GM23338 (cell line): Measurements from ENCODE around the gene REL. TPM values are rescaled to one million over a fixed set of nuclear protein-coding genes. Genes with fewer than 3 reads are reported as not detected.

Experiments
- ATAC-seq: fragments of 200-7000 bp; cut with Tn5 transposase; 3 replicates; pipeline ENCODE4 v1.9.1; 2020
- DNase-seq: peaks from one replicate; pipeline ENCODE4 v3.0.0-alpha.2; 2015; ENCODE audit warnings: low spot score
- H2AFZ ChIP-seq: fragments of 200-600 bp; sonication (generic); 2 replicates; pipeline ENCODE4 v1.8.0; 2016; ENCODE audit warnings: antibody characterized with exemption, mild to moderate bottlenecking, moderate library complexity
- H3F3A ChIP-seq: fragments of 200-600 bp; sonication (generic); replicated peaks from 2 replicates; pipeline ENCODE4 v1.8.0; 2017; ENCODE audit warnings: antibody characterized with exemption, mixed run types, low read depth
- H3K27ac ChIP-seq: fragments of 200-600 bp; sonication (generic); 2 replicates; pipeline ENCODE4 v1.6.1; 2016; ENCODE audit warnings: low read depth
- H3K27me3 ChIP-seq: fragments of 200-600 bp; sonication (generic); 2 replicates; pipeline ENCODE4 v1.8.0; 2016; ENCODE audit warnings: mild to moderate bottlenecking, mixed run types, moderate library complexity; ENCODE audit not compliant: insufficient read depth
- H3K36me3 ChIP-seq: fragments of 200-600 bp; sonication (generic); 2 replicates; pipeline ENCODE4 v1.8.0; 2016; ENCODE audit warnings: mild to moderate bottlenecking; ENCODE audit not compliant: insufficient read depth
- H3K4me1 ChIP-seq: fragments of 200-600 bp; sonication (generic); 2 replicates; pipeline ENCODE4 v1.8.0; 2016; ENCODE audit warnings: mild to moderate bottlenecking, moderate library complexity; ENCODE audit not compliant: insufficient read depth
- H3K4me2 ChIP-seq: fragments of 200-600 bp; sonication (generic); 2 replicates; pipeline ENCODE4 v1.7.1; 2017; ENCODE audit warnings: mixed run types
- H3K4me3 ChIP-seq: fragments of 200-600 bp; sonication (generic); 2 replicates; pipeline ENCODE4 v1.6.1; 2016; ENCODE audit warnings: mixed run types
- H3K79me2 ChIP-seq: fragments of 200-600 bp; sonication (generic); replicated peaks from 2 replicates; pipeline ENCODE4 v1.8.0; 2017; ENCODE audit warnings: mild to moderate bottlenecking; ENCODE audit not compliant: insufficient read depth
- H3K9me2 ChIP-seq: fragments of 200-600 bp; sonication (generic); 2 replicates; pipeline ENCODE4 v1.8.0; 2017; ENCODE audit not compliant: insufficient read depth
- H4K20me1 ChIP-seq: fragments of 200-600 bp; sonication (generic); replicated peaks from 2 replicates; pipeline ENCODE4 v1.8.0; 2017; ENCODE audit warnings: mild to moderate bottlenecking; ENCODE audit not compliant: insufficient read depth
- H3K27ac Mint-ChIP-seq: 2 replicates; pipeline ENCODE4 v1.8.0; 2020; ENCODE audit warnings: inconsistent platforms, mild to moderate bottlenecking, moderate library complexity, mixed read lengths
- H3K27me3 Mint-ChIP-seq: 3 replicates; pipeline ENCODE4 v1.8.0; 2022; ENCODE audit warnings: low read depth, mild to moderate bottlenecking, moderate library complexity, mixed read lengths, inconsistent platforms; ENCODE audit not compliant: insufficient read depth, poor library complexity
- H3K36me3 Mint-ChIP-seq: 3 replicates; pipeline ENCODE4 v1.8.0; 2021; ENCODE audit warnings: low read depth, mild to moderate bottlenecking, inconsistent platforms, moderate library complexity, mixed read lengths
- H3K4me1 Mint-ChIP-seq: 3 replicates; pipeline ENCODE4 v1.8.0; 2020; ENCODE audit warnings: mild to moderate bottlenecking, inconsistent platforms, mixed read lengths
- H3K4me3 Mint-ChIP-seq: 3 replicates; pipeline ENCODE4 v1.8.0; 2021; ENCODE audit warnings: moderate library complexity, mild to moderate bottlenecking, inconsistent platforms, mixed read lengths
- H3K9me3 Mint-ChIP-seq: 3 replicates; pipeline ENCODE4 v1.8.0; 2020; ENCODE audit warnings: moderate library complexity, mild to moderate bottlenecking, inconsistent platforms, mixed read lengths
- CREB1 ChIP-seq: fragments of 250-450 bp; sonication (Bioruptor Pico); IDR thresholded peaks from 2 replicates; pipeline ENCODE4 v1.5.0; 2020; ENCODE audit warnings: low read depth, mild to moderate bottlenecking, moderate library complexity
- ETS1 ChIP-seq: IDR thresholded peaks from 2 replicates; pipeline ENCODE4 v1.6.1; 2016; ENCODE audit warnings: antibody characterized with exemption
- EZH2 ChIP-seq: fragments of 200-600 bp; sonication (generic); IDR thresholded peaks from one replicate; pipeline ENCODE4 v1.8.0; 2017; ENCODE audit warnings: antibody characterized with exemption, mild to moderate bottlenecking, low read depth; ENCODE audit not compliant: unreplicated experiment
- NANOG ChIP-seq: IDR thresholded peaks from 2 replicates; pipeline ENCODE4 v1.6.1; 2016; ENCODE audit warnings: antibody characterized with exemption, borderline replicate concordance
- ZNF331 ChIP-seq: fragments of 250-450 bp; sonication (Bioruptor Pico); IDR thresholded peaks from 2 replicates; pipeline ENCODE4 v1.5.0; 2020; ENCODE audit warnings: low read depth, mild to moderate bottlenecking, moderate library complexity
- ZNF462 ChIP-seq: fragments of 250-450 bp; sonication (Bioruptor Pico); IDR thresholded peaks from 2 replicates; pipeline ENCODE4 v1.5.0; 2020; ENCODE audit warnings: mild to moderate bottlenecking, moderate library complexity
- polyA plus RNA-seq: library from polyadenylated mRNA; unstranded; fragments of >200 nt; fragmentation: Nextera tagmentation; extraction: Ambion mirVana; gene quantifications from 2 replicates; pipeline ENCODE4 v1.2.1, GENCODE V29; 2016
- total RNA-seq: library from RNA; depleted of rRNA; stranded (reverse); fragments of >200 nt; shearing (Covaris generic); gene quantifications from 2 replicates; pipeline ENCODE4 v1.2.3, GENCODE V29; 2014

Gene REL
- total and polyA plus RNA-seq, 2 experiments from 2014 or later, result 4.1 to 8.0 TPM

DNA sequence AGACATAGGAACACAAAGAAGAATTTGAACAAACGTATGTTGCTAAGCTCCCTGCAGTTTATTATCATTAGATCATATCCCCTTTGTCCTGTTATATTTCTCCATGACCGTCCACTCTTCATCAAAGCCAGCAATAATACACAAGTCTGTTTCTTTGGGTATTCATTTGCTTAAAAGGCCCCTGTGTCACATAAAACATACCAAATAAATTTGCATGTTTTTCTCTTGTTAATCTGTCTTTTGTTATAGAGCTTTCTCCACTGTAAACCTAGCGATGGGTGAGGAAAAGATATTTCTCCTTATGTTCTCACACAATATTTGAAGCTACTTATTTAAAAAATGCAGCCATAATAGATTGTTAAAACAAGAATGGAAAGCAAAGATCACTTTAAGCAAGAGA lies 42.9 kb upstream of the REL start:
- Histone ChIP-seq H3K4me3 (no peak overlapping the region), H3K4me2 (no peak overlapping the region), H3F3A (no peaks in the 10 kb centered on the region), H2AFZ (no peak overlapping the region), H3K27ac (no peak overlapping the region), H3K79me2 (no peaks in the 10 kb centered on the region), H3K9me2 (no peaks in the 10 kb centered on the region), H4K20me1 (no peaks in the 10 kb centered on the region; the same call in 1 of the 2 replicates), H3K36me3 (no peaks in the 10 kb centered on the region), H3K27me3 (peaks cover 70% of the 10 kb centered on the region), H3K4me1 (0 out of 2 replicates have a peak, but pooled peaks cover 9% of the 10 kb centered on the region)
- H3K4me1 Mint-ChIP-seq, result peaks cover 9% of the 10 kb centered on the region
- H3K9me3 Mint-ChIP-seq, result no peaks in the 10 kb centered on the region
- H3K27ac Mint-ChIP-seq, result no peak overlapping the region
- H3K27me3 Mint-ChIP-seq, result peaks cover 33% of the 10 kb centered on the region
- no peak for DNase-seq
- no peaks in the 10 kb centered on the region for H3K36me3 Mint-ChIP-seq
- TF ChIP-seq ZNF462 (no peak), NANOG (no peak), ETS1 (no peak)
- no peak for ATAC-seq
- no peak overlapping the region for H3K4me3 Mint-ChIP-seq

DNA sequence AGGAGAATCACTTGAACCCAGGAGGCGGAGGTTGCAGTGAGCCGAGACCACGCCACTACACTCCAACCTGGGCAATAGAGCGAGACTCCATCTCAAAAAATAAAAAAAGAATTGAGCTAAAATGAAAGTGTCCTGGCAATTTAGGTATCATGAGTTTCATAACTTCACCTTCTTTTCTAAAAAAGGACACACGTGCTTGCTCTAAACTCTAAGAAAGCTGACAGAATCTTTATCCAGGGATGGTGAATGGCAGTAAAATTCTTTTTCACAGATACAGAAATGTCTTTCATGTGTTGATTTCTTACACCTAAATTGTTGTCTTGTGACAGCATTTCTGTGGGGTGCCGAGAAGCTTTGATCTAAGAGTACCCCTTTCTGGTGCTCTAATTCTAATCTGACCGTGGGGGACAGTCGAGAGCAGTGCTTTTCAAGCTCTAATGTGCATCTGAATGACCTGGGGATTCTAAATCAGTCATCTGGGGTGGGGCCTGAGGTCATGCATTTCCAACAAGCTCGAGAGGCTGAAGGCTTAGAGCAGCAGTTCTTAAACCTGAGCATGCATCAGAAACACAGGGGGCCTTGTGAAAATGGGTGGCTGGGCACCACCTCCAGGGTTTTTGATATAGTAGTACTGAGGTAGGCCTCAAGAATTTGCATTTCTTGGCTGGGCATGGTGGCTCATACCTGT lies 42.1 kb upstream of the REL start:
- no peak overlapping the region; the same call in 2 of the 3 replicates for H3K4me3 Mint-ChIP-seq
- Histone ChIP-seq H3K9me2 (no peaks in the 10 kb centered on the region), H3K4me3 (no peak overlapping the region), H3K79me2 (no peaks in the 10 kb centered on the region), H3K4me1 (0 out of 2 replicates have a peak, but pooled peaks cover 9% of the 10 kb centered on the region), H3K27me3 (peaks cover 66% of the 10 kb centered on the region), H4K20me1 (no peaks in the 10 kb centered on the region; the same call in 1 of the 2 replicates), H3K36me3 (no peaks in the 10 kb centered on the region), H2AFZ (no peak overlapping the region), H3K27ac (no peak overlapping the region), H3F3A (no peaks in the 10 kb centered on the region), H3K4me2 (no peak overlapping the region)
- peak; percentile 74 for DNase-seq
- no peaks in the 10 kb centered on the region for H3K9me3 Mint-ChIP-seq
- no peak overlapping the region for H3K27ac Mint-ChIP-seq
- no peaks in the 10 kb centered on the region for H3K36me3 Mint-ChIP-seq
- peak; percentile 96 for ATAC-seq
- H3K27me3 Mint-ChIP-seq, result peaks cover 33% of the 10 kb centered on the region
- H3K4me1 Mint-ChIP-seq, result peaks cover 9% of the 10 kb centered on the region
- TF ChIP-seq ZNF331 (CRISPR knock-in tag) (no peak), ETS1 (no peak), NANOG (no peak), CREB1 (CRISPR knock-in tag) (0 out of 2 replicates have a peak, but pooled peaks have one; percentile 13), EZH2 (no peak)
